Fibroblast of mammary gland (primary cell): Measurements from ENCODE around the gene BCL11B.

ENCODE experiments used
- DNase-seq: peaks from one replicate; pipeline ENCODE4 v3.0.0-alpha.2; 2010; ENCODE audit warnings: low read depth
- H3K4me3 ChIP-seq: 2 replicates; pipeline ENCODE4 v1.5.1; 2011; ENCODE audit warnings: low read depth, mild to moderate bottlenecking, low read length, moderate library complexity; ENCODE audit not compliant: control insufficient read depth
- TF ChIP-seq, protein P1 (sequence below): conservative IDR thresholded peaks from 2 replicates; pipeline ENCODE4 v1.5.1; 2011; ENCODE audit warnings: low read depth, low read length, inconsistent platforms; ENCODE audit not compliant: control insufficient read depth, insufficient read depth

Gene BCL11B

DNA sequence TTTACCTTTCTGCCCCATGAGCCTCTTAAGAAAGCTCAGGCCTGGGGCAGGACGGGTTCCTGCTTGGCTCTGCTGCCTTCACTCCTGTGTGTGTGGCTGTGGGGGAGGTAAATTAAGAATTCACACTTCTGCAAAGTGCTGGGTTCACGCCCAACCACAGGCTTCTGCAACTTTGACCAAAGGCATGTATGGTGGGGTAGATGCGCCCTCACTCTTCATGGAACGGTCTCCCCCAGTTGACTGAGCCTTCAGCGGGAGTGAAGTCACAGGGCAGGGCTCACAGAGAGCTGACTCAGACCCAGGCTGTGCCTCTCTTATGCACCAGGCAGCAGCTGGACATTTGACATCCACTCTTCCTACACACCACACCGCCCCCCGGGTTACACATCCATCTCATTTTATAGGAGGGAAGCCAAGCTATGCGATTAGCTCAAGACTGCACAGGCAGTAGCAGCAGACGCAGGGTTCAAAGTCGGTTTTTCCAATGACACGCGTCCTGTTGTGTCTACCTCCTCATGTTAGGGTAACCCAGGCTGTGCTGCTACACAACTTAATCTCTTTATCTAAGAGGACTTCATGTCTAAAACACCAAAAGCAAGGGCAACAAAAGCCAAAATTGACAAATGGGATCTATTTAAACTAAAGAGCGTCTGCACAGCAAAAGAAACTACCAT is 15.4 kb upstream of the BCL11B start:
- H3K4me3 ChIP-seq, result no peak overlapping the region
- no peak for DNase-seq
- TF ChIP-seq, protein P1, sequence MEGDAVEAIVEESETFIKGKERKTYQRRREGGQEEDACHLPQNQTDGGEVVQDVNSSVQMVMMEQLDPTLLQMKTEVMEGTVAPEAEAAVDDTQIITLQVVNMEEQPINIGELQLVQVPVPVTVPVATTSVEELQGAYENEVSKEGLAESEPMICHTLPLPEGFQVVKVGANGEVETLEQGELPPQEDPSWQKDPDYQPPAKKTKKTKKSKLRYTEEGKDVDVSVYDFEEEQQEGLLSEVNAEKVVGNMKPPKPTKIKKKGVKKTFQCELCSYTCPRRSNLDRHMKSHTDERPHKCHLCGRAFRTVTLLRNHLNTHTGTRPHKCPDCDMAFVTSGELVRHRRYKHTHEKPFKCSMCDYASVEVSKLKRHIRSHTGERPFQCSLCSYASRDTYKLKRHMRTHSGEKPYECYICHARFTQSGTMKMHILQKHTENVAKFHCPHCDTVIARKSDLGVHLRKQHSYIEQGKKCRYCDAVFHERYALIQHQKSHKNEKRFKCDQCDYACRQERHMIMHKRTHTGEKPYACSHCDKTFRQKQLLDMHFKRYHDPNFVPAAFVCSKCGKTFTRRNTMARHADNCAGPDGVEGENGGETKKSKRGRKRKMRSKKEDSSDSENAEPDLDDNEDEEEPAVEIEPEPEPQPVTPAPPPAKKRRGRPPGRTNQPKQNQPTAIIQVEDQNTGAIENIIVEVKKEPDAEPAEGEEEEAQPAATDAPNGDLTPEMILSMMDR, result no peak

DNA sequence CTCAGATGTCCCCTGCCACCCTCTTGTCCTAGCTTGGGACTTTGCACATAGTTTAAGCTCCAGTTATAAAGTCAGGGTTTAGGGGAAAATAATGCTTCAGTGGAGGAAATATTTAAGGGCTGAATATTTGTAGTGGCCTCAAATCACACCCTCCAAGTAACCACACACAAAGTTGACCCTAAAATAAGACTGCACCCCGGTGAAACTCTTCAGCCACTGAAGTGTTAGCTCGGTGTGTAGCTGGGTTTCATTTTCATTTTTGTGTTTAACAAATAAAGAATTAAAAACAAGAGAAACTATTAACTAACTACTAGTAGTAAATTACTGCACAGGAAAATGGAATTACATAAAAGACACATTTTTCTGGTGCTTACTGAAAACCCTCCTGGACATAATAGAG is 14.8 kb upstream of the BCL11B start:
- TF ChIP-seq, protein P1, result no peak
- no peak overlapping the region for H3K4me3 ChIP-seq
- no peak for DNase-seq

DNA sequence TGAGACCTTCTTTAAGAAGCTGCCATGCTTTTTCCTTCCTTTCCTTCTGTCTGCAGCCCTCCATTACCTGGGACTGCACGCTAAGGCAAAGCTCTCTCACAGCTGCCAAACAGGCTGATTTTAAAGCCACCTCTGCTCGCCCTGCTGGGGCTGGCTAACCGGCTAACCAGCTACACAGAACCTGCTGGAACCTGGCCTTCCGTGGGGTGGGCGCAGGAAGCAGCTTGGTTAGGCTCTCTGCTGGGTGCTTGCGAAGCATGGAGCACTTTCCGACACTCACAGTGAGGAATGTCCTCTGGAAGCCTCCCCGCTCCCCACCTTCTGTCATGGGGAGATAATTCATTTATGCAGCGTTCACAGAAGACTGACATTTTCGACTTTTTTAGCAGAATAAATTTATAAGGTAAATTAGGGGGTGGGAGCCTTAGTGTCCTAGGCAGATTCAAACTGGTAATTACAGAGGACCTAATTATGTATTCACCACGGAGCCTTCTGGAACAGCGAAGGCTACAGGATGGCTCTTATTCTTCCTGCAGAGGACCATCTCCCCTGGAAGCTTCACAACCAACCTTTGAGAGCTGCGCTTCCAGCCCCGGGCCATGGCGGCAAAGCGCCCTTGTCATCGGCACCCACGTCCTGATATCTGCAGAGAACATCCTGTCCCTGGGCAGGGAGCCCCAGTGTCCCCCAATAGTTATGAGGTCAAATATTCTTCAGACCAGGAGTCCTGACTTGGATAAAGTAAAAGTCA is 12.4 kb upstream of the BCL11B start:
- DNase-seq, result no peak
- TF ChIP-seq, protein P1, result no peak
- no peak overlapping the region for H3K4me3 ChIP-seq

DNA sequence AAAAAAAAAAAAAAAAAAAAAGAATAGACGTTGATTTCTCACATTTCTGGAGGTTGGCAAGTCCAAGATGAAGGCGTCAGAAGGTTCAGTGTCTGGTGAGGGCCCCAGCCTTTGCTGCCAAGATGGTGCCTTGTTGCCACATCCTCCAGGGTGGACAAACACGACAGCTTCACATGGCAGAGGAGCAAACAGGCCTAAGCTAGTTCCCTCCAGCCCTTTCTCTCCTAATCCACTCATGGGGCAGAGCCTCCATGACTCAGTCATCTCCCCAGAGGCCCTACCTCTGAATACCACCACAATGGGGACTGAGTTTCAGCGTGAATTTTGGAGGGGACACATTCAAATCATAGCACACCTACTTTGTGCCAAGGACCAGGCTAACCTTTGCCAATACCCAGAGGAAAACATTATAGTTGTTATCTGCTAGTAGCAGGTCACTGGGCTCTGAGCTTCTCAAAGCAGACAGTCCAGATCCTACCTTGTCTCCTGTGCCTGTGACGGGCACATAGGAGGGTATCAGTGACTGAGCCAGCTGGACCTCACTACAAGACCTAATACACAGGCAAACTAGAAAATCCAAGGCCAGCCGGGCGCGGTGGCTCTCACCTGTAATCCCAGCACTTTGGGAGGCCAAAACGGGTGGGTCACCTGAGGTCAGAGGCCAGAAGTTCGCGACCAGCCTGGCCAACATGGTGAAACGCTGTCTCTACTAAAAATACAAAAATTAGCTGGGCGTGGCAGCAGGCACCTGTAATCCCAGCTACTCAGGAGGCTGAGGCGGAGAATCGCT is 10.5 kb upstream of the BCL11B start:
- no peak for DNase-seq
- TF ChIP-seq, protein P1, result no peak
- H3K4me3 ChIP-seq, result no peak overlapping the region

DNA sequence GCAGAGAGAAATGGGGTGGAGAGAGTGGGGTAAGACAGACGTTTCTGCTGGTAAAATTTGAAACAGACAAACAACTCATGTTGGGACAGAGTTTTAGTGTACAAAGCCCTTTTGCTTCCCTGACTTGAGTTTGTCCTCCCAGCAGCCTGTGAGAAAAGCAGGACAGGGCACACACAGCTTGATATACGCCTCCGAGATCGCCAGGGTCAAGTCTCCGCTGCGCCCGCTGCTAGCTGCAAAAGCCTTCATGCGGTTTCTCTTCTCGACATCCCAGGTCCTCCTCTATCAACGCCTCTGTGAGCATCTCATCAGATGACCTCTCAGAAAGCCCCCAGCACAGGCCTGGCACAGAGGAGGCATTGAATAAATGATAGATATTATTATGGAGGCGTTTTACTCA is 9.4 kb upstream of the BCL11B start:
- TF ChIP-seq, protein P1, result no peak
- DNase-seq, result no peak
- no peak overlapping the region for H3K4me3 ChIP-seq

DNA sequence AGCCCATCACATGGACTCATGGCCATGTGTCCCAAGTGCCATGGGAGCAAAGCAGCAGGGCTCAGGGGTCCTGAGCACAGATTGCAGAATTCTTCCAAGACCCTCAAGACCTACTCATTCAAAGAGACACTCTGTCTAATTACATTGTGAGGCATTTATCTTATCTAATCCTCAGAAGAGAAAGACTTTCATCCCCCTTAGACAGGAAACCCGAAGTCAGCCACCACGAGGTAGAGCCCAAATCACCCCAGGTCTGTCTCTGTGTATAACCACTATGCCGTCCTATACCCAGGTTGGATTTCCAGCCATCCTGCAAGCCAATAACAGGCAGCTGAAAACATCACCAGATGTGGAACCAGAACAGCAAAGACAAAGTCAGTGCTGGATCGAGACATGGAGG is 8.9 kb upstream of the BCL11B start:
- TF ChIP-seq, protein P1, result no peak
- no peak for DNase-seq
- H3K4me3 ChIP-seq, result no peak overlapping the region
